Measurements from ENCODE around the gene TRA2B.
"Not testable (repeated sequence)": the region's sequence is repeated elsewhere in the genome, so short reads cannot be mapped to it uniquely, and the experiment has no call there.

TRA2B gene

DNA sequence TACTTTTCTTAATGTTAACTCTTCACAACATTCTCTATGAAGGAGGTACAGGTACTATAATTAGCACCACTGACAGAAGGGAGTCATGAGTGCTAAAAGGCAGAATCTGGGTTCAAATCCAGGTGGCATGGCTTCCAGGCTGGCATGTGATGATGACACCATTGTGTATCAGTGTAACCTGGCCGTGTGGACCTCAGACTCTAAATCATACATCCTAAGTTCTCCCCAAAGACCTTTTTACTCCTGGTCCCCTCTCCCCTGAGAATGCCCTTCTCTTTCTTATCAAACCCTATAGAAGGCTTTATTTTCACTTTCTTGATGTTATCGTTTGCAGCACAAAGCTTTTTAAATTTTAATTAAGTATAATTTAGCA lies 26.8 kb downstream of the TRA2B start:
- DNase-seq; intact Hi-C loops (cut with DNase I): not testable (repeated sequence)

DNA sequence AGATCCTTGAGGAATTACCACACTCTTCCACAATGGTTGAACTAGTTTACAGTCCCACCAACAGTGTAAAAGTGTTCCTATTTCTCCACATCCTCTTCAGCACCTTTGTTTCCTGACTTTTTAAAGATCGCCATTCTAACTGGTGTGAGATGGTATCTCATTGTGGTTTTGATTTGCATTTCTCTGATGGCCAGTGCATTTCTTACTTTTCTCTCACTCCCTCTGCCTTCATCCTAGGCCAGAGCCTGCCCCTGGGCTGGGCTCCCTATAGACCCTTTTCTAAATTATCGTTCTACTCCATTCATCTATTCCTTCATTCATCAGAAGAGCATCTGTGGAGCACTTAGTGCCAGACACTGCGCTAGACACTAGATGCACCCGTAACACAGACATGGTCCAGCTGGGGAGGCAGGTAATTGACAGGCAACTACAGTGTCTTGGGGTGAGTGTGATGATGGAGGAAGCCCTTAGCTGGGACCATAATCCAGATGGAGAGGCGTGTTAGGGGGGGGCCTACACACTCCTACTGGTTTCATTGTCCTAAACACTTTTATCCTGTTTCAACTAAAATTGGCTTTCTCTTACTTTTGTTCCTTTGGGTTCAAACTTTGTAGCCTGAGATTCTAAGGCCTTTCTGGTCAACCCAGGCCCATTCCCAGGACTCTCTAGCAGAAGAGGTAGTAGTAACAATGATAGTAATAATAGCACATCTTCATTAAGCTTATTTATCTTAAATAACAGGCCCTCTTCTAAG lies 27.3 kb downstream of the TRA2B start:
- DNase-seq; intact Hi-C loops (cut with DNase I): not testable (repeated sequence)

DNA sequence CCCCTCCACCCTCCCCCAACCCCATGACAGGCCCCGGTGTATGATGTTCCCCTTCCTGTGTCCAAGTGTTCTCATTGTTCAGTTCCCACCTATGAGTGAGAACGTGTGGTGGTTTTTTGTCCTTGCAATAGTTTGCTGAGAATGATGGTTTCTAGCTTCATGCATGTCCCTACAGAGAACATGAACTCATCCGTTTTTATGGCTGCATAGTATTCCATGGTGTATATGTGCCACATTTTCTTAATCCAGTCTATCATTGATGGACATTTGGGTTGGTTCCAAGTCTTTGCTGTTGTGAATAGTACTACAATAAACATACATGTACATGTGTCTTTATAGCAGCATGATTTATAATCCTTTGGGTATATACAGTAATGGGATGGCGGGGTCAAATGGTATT lies 27.9 kb downstream of the TRA2B start:
- intact Hi-C loops (cut with DNase I); DNase-seq: not testable (repeated sequence)

DNA sequence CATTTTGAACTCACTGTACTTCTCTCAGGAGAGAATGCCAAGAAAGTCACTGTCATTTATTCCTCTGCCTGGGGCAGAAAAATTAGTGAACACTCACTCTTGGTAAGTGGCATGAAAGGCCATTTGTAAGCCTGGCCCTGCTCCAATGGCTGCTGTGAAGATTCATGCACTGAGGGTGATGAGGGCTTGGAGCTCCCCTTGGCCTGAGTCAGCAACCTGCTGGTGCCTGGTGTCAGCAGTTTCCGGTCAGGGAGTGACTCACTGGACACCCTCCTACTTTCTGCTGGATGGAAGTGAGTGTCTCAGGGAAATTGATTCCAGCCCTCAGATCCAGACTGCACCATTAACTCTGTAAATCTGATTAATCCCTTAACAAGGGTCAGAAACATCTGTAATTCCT lies 37.6 kb downstream of the TRA2B start:
- peak in 3 of 42 donors; percentile 22 to 47 (median 25) for DNase-seq
- intact Hi-C loops (cut with DNase I) = no loop called here

DNA sequence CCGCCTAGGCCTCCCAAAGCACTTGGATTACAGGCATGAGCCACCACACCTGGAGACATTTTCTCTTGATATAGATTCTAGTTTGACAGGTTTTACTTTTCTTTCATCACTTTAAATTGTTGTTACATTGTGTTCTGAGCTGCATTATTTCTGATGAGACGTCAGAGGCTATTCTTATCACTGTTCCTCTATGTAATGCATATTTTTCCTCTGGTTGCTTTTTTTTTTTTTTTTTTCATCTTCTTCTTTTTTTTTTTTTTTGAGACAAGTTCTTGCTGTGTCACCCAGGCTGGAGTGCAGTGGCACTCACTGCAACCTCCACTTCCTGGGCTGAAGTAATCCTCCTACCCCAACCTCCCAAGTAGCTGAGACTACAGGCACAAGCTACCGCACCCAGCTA lies 41.2 kb downstream of the TRA2B start:
- intact Hi-C loops (cut with DNase I) = no loop called here
- DNase-seq = no peak

DNA sequence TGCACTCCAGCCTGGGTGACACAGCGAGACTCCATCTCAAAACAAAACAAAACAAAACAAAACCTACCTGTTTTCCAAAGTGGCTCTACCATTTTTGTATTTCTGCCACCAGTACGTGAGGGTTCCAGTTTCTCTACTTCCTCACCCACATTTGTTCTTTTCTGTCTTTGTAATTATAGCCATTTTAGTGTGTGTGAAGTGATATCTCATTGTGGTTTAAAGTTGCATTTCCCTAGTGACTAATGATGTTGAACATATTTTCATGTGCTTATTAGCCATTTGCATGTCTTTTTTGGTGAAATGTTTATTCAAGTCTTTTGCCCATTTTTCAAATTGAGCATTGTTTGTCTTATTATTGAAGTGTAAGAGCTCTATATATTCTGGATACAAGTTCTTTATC lies 50.7 kb downstream of the TRA2B start:
- intact Hi-C loops (cut with DNase I) = no loop called here
- no peak for DNase-seq

DNA sequence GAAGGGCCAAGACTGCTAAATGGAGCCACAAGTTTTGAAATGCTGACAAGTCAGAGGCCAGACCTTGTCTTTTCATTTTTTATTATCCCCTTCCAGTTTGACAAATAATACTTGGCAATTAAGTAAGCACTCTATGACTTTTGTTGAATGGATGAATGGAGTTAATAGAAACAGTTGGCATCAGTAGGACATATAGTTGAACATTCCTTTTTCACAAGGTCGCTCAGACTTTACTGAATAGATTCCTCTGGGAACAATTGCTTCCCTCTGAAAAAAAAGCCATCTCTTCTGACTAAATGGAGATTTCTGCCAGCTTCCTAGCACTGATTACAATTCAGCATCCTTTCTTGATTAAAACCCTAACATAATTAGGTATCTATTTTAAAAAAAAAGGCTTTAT lies 53.2 kb downstream of the TRA2B start:
- intact Hi-C loops (cut with DNase I) = no loop called here
- DNase-seq = no peak

DNA sequence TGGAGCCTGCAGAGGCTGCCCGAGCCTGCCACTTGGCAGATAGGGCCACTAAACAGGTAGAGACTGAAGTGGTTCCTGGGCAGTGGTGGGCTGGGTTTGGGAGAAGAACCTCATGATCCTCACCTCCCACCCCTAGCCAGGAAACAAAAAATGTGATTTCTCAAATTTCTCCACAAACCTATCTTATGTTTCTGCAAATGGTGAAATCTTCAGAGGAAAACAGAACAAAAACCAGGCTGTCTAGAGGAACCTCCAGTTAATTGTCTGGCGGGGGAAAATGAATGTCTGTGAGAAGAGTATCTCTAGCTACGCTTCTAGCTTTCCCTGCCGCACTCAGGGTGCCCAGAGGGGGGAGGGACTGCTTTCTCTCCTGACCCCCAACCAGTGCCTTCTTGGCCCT lies 55.9 kb downstream of the TRA2B start:
- intact Hi-C loops (cut with DNase I) = no loop called here
- DNase-seq = peak in 1 of 42 donors; percentile 22

DNA sequence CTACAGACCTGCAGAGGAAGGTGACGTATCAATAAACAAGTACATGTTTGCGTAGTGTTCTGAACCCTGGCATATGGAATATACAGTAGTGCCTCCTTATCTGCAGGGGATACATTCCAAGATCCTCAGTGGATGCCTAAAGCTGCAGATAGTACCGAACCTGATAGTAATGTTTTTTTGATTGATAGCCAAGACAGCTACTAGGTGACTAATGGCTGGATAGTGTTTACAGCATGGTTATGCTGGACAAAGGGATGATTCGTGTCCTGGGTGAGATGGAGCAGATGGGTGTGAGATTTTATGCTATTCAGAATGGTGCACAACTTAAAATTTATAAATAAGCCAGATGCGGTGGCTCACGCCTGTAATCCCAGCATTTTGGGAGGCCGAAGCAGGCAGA lies 57.2 kb downstream of the TRA2B start:
- intact Hi-C loops (cut with DNase I) = no loop called here

DNA sequence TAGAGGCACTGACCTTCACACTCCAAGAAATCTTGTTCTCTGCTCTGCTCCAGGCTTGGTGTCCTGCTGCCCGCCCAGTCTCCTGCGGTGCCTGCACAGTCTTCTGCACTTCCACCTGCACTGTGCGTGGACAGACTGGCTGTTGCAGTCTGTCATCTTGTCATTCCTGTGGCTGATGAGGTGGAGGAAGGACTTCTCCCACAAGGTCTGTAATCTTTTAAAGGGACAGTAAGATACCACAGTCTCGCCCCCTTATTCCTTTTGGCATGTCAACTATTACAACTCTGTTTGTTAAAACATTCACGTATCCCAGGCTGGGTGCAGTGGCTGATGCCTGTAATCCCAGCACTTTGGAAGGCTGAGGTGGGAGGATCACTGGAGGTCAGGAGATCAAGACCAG lies 58.9 kb downstream of the TRA2B start:
- intact Hi-C loops (cut with DNase I) = no loop called here
- DNase-seq = peak in 1 of 42 donors; percentile 18

More for the DNA sequence above, 57.2 kb downstream of the TRA2B start:
- DNase-seq = peak in 1 of 42 donors; percentile 1

DNA sequence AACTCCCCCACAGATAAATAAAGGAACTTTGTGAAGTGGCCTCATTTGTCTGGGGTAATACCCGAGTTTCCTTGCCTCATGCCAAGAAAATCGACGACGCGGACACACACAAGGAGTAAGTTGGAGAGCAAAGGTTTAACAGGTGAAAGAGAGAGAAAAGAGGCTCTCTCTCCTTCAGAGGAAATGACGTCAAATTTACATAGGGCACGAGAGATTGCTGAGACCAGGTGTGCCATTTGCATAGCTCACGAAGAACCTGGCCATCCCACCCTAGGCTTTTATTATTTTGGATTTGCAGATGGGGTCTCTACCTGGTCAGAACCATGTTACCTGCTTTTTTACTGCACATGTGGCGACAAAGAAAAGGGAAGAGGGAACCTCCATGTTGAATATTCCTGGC lies 63.7 kb downstream of the TRA2B start:
- DNase-seq = peak in 1 of 42 donors; percentile 4
- intact Hi-C loops (cut with DNase I) = no loop called here

DNA sequence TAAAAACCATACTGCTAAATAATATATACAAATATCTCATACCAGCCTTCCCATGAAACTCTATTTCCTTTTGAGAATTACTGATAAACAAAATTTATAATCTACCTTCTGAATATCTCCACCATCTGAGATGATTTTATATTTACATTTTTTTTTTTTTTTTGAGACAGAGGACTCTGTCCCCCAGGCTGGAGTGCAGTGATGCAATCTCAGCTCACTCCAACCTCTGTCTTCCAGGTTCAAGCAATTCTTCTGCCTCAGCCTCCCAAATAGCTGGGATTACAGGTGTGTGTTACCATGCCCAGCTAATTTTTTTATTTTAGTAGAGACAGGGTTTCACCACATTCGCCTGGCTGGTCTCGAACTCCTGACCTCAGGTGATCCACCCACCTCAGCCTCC lies 70.2 kb downstream of the TRA2B start:
- intact Hi-C loops (cut with DNase I) = no loop called here
- peak in 1 of 42 donors; percentile 0 for DNase-seq

DNA sequence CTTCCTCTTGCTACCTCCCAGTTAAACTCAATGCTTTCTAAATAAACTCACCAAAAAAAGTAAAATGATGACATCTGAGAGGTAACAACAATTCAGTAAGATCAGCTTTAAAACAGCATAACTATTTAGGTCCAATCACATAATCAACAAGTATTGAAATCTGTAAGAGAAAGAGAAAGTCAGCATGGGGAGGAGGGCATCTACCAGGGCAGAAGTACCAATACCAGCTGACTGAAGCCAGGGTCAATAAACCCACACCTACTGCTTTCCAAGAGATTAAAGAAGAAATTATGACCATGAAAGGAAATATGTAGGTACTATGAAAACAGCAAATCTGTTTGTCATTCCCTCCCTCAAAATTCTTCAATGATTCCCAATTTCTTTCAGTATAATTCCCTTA lies 70.8 kb downstream of the TRA2B start:
- intact Hi-C loops (cut with DNase I) = no loop called here

DNA sequence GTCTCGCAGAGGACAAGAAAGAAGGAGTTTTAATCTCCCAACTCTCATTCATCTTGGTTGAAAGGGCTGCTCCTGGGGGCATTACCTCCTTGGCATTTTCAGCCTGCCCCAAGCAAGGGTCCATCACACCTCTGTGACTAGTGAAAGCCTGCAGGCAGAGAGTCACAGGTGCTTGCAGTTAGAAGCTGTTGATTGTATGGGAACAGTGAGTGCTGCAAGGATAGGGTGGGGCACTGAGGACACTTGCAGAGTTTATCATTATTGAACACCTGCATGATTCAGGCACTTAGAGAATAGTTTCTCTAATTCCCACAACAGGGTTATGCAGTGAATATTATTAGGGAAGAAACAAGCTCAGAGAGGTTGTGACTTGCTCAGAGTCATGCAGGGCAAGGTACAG lies 71.3 kb downstream of the TRA2B start:
- intact Hi-C loops (cut with DNase I) = no loop called here
- DNase-seq = no peak

More for the DNA sequence above, 70.8 kb downstream of the TRA2B start:
- DNase-seq = no peak

All from head of caudate nucleus (tissue), 42 donors.